DMS 273 treated with DMSO at 0.1 percent for 48 hours (cell line): ENCODE data around the gene CSH2.
"Not testable (repeated sequence)": the region's sequence is repeated elsewhere in the genome, so short reads cannot be mapped to it uniquely, and the experiment has no call there.

Experiments used
- DNase-seq: peaks from one replicate; lab custom pipeline; 2025; lab: John Stamatoyannopoulos, UW

Gene CSH2

DNA sequence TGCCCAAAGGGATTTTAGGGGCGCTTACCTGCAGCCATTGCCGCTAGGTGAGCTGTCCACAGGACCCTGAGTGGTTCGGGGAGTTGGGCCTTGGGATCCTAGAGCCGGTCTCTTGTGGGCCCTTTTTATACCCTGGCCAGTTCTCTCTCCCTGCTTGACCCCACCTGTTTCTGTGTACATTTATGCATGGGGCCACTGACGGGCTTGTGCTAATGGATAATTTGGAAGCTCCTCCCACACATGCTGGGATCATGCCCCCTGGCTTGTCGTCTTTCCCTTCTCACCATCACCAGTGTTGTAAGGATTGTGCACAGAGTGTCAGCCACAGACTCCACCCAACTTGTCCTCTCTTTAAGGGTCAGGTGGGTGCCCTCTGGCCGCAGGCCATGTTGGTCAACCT is at the start of gene CSH2:
TSS of gene CSH2 (minus strand) at position 101 of the 400 bp plus-strand sequence. CDS start at position 38, 63 bp downstream.
- DNase-seq, result not testable (repeated sequence)

- DNase-seq, result not testable (repeated sequence)
Observed at GRCh38 chr17:63922402-63922801, 48.9 kb upstream of the CSH2 start.

- not testable (repeated sequence) for DNase-seq
Observed at GRCh38 chr17:63920779-63921178, 47.3 kb upstream of the CSH2 start.

DNA sequence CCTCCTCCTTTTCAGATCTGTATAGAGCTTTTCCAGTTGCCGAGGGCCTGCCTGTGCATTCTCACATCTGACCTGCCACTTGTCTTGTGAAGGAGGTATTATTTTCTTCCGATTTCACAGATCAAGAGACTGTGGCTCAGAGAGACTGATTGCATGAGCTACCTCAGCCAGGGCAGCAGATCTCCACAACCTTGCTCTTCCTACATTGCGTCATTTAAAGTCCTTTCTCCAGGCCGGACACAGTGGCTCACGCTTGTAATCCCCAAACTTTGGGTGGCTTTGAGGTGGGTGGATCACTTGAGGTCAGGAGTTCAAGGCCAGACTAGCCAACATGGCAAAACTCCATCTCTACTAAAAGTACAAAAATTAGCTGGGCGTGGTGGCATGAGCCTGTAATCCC is 46.6 kb upstream of the CSH2 start:
- not testable (repeated sequence) for DNase-seq

DNA sequence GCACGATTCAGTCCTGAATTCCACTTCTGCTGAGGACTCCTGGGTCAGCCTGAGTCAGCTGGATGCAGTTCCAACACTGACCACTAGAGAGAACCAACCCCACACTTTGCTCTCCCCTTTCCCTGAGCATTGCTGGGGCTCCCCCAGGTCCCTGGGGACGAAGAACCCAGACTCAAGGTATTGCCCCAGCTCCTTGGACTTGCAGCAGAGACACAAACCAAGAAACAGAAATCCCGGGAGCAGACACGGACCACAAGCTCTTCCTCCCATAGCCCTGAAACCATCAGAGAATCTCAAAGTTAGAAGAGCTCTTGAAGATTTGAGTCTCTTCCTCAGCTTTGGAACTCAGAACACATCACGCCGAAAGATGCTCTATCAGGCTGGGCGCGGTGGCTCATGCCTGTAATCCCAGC is 45.8 kb upstream of the CSH2 start:
- DNase-seq, result peak; percentile 5

DNA sequence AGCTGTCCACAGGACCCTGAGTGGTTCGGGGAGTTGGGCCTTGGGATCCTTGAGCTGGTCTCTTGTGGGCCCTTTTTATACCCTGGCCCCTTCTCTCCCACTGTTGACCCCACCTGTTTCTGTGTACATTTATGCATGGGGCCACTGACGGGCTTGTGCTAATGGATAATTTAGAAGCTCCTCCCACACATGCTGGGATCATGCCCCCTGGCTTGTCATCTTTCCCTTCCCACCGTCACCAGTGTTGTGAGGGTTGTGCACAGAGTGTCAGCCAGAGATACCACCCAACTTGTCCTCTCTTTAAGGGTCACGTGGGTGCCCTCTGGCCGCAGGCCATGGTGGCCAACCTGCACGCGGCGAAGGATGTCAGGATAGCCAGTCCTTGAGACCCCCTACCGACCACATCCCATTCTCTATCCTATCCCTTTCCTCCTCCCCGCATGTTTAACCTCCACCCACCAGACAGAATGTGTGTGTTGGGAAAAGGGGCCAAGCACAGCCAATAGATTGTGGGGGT is 45.4 kb upstream of the CSH2 start, which contains the start of gene GH1:
TSS of gene GH1 (minus strand) at position 51 of the 517 bp plus-strand sequence. CDS start 63 bp downstream, outside the sequence.
- DNase-seq, result not testable (repeated sequence)

DNA sequence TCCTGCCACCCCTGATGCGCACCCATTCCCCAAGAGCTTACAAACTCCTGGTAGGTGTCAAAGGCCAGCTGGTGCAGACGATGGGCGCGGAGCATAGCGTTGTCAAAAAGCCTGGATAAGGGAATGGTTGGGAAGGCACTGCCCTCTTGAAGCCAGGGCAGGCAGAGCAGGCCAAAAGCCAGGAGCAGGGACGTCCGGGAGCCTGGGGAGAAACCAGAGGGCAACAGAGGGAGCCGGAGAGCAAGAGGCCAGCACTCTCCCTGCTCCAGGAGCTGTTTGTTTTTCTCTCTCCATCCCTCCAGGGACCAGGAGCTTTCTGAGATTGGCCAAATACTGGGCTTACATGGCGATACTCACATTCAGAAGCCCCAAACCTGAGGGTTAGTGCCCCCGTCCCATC is 44.8 kb upstream of the CSH2 start:
- no peak for DNase-seq

DNA sequence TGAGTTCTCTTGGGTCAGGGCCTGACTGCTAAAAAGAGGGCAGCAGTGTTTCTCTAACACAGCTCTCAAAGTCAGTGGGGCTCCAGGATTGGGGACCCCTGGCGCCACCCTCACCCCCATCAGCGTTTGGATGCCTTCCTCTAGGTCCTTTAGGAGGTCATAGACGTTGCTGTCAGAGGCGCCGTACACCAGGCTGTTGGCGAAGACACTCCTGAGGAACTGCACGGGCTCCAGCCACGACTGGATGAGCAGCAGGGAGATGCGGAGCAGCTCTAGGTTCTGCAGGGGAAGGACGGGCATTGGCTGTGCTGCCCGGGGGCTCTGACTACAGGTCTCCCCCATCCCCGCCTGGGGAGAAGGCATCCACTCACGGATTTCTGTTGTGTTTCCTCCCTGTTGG is 44.2 kb upstream of the CSH2 start:
- DNase-seq, result no peak

DNA sequence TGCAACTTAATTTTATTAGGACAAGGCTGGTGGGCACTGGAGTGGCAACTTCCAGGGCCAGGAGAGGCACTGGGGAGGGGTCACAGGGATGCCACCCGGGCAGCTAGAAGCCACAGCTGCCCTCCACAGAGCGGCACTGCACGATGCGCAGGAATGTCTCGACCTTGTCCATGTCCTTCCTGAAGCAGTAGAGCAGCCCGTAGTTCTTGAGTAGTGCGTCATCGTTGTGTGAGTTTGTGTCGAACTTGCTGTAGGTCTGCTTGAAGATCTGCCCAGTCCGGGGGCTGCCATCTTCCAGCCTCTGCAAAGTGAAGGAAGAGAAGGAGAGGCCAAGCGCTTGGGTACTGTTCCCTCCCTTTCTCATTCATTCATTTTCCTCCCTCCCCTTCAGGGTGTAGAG is 43.7 kb upstream of the CSH2 start:
- not testable (repeated sequence) for DNase-seq

DNA sequence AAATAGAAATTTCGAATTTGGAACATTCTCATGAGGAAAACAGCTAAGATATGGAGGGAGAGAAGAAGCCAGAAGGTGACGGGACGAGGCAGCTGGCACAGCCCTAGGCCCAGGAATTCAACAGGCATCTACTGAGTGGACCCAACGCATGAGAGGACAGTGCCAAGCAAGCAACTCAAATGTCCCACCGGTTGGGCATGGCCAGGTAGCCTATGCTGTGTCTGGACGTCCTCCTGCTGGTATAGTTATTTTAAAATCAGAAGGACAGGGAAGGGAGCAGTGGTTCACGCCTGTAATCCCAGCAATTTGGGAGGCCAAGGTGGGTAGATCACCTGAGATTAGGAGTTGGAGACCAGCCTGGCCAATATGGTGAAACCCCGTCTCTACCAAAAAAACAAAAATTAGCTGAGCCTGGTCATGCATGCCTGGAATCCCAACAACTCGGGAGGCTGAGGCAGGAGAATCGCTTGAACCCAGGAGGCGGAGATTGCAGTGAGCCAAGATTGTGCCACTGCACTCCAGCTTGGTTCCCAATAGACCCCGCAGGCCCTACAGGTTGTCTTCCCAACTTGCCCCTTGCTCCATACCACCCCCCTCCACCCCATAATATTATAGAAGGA is 43.2 kb upstream of the CSH2 start:
- no peak for DNase-seq

DNA sequence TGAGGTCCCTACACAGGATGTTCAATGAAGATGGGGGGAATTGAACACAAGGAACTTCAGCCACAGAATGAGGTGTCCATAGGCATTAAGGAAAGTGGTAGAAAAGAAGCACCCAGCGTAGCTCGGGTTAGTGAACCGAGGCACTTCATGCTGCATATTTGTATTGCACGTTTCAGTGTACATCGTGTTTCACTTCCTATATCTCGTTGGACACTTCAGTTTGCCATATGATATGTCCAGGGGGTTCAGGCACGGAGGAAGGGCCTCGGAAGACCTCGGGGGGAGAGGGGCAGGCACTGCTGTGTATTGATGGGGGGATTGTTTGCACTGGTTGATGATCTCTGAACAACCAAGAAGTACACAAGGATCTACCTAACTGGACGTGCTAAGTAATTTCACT is 42.3 kb upstream of the CSH2 start:
- not testable (repeated sequence) for DNase-seq

DNA sequence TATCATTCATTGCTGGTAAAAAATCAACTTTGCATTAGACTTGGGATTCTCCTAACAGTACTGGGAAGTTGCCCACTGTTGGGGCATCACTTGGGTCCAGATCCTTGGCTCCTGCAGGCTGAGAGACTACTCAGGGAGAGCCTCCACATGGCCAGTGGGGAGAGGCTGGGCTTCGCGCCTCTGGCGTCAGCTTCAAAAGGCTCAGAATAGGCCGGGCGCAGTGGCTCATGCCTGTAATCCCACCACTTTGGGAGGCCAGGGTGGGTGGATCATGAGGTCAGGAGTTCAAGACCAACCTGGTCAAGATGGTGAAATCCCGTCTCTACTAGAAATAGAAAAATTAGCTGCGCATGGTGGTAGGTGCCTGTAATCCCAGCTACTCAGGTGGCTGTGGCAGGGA is 41.0 kb upstream of the CSH2 start:
- no peak for DNase-seq

DNA sequence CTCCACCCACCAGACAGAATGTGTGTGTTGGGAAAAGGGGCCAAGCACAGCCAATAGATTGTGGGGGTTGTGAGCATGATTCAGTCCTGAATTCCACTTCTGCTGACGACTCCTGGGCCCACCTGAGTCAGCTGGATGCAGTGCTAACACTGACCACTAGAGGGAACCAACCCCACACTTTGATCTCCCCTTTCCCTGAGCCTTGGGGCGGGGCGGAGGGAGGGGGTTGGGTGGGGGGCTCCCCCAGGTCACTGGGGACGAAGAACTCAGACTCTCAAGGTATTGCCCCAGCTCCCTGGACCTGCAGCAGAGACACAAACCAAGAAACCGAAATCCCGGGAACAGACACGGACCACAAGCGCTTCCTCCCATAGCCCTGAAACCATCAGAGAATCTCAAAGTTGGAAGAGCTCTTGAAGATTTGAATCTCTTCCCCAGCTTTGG is 38.2 kb upstream of the CSH2 start:
- no peak for DNase-seq

- no peak for DNase-seq
Observed at GRCh38 chr17:63911041-63911635, 37.7 kb upstream of the CSH2 start, which contains the start of gene CSHL1. CSHL1 (minus strand) TSS chr17:63911258; CDS start chr17:63911196, 62 bp downstream.

GRCh38 chr17:63910096-63910495 is 36.6 kb upstream of the CSH2 start:
- DNase-seq, result no peak

DNA sequence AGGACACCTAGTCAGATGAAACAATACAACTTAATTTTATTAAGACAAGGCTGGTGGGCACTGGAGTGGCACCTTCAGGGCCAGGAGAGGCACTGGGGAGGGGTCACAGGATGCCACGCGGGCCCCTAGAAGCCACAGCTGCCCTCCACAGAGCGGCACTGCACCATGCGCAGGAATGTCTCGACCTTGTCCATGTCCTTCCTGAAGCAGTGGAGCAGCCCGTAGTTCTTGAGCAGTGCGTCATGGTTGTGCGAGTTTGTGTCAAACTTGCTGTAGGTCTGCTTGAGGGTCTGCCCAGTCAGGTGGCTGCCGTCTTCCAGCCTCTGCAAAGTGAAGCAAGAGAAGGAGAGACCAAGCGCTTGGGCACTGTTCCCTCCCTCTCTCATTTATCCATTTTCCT is 36.1 kb upstream of the CSH2 start:
- not testable (repeated sequence) for DNase-seq

DNA sequence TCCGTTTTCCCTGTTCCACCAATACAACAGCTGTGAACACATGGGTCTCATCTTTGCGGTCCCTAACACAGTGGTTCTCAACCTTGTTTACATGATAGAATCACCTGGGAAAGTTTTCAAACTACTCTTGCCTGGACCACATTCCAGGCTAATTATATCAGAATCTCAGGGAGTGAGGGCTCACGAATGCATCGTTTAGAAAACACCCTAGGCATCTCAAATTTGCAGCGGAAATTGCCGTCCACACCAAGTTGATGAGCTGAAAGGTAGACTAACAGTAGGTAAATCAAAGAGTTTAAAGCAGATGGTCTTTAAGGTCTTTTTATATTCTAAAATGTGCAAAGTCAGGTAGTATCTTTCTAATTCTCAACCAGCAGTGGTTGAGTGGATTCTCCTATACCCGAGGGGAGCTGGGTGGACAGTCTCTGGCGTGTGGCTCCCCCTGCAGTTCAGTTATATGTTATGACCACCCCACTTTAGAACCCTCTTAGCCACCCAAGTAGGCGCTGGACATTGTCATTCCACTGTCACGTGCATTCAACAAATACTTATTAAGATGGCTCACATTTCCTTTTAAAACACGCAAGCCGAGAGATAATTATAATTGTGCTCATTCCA is 33.8 kb upstream of the CSH2 start:
- DNase-seq, result peak; percentile 8

DNA sequence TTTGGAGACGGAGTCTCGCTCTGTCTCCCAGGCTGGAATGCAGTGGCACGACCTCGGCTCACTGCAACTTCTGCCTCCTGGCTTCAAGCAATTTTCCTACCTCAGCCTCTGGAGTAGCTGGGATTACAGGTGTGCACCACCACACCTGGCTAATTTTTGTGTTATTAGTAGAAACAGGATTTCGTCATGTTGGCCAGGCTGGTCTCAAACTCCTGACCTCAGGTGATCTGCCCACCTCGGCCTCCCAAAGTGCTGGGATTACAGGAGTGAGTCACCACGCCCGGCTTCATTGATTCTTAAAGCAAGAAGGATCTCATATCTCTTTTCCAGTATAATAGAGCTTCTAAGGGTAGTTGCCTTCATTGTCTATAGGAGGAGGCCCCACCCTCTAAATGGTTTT is 31.3 kb upstream of the CSH2 start:
- not testable (repeated sequence) for DNase-seq

- not testable (repeated sequence) for DNase-seq
Observed at GRCh38 chr17:63903787-63904201, 30.3 kb upstream of the CSH2 start.

GRCh38 chr17:63901971-63902370 is 28.5 kb upstream of the CSH2 start:
- peak; percentile 86 for DNase-seq

DNA sequence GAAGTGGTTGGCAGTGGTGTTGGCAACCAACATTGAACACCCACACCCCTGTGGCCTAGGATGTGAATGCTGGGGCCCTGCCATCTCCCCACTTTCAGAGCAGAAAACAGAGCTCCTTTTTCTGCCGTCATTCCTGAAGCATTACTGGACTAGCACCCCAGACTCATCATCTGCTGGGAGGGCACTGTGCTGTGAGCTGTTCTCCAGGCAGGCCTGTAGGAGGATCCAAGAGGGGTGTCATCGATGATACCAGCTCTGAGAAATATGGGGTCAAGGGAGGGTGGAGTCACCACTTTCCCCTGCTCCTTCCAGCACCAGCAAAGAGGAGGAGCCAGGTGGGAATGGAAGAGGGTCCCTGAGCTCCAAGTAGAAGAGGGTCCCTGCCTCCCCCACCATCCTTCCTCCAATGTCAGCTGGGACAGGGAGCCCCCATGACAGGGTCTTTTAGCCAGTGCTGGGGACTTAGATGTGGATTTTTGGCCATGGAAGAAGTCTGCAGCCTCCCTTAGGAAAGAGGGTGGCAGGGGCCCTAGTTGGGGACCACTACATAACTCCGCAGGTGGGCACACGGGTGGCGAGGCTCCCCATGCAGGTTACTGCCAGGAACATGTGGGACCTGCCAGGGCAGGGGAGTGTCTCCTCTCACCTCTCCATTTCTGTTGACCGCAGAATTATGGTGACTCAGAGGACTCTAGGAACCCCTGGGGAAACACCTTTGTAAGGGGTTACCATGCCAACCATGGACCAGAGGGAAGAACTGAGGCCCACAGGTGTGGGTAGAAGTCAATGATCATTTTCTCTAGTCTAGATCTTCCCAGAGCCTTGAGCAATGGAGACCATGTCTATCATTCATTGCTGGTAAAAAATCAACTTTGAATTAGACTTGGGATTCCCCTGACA is 25.7 kb upstream of the CSH2 start:
- not testable (repeated sequence) for DNase-seq
